PC-9 (cell line): ENCODE results near the gene TLL2.

ENCODE experiments used
- EZH2 ChIP-seq: fragments of 200-600 bp; sonication (generic); IDR thresholded peaks from 2 replicates; pipeline ENCODE4 v1.8.0; 2017; ENCODE audit warnings: antibody characterized with exemption, low read depth
- TF ChIP-seq, protein P1 (sequence below): fragments of 200-600 bp; sonication (generic); conservative IDR thresholded peaks from 2 replicates; pipeline ENCODE4 v1.6.1; 2017; ENCODE audit warnings: mixed run types, antibody characterized with exemption, mild to moderate bottlenecking, moderate library complexity

DNA sequence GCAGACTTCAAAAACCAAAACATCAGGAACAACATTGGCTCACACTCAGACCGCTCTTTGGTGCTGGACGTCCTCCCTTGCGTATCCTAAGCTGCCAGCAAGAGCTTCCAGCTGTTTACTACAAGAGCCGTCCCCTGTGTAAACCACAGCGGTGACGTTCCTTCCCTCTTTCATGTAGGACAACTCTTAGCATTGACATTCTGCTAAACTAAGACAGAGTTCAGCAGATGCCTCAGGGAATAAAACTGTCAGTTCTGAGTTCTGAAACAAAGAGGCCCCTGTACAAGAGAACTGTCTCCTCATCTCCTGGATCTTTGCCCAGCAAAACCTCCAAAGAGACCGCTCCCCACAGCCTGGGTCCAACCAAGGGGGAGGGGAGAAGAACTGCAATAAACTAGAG lies 97.1 kb downstream of the TLL2 start:
- TF ChIP-seq, protein P1, sequence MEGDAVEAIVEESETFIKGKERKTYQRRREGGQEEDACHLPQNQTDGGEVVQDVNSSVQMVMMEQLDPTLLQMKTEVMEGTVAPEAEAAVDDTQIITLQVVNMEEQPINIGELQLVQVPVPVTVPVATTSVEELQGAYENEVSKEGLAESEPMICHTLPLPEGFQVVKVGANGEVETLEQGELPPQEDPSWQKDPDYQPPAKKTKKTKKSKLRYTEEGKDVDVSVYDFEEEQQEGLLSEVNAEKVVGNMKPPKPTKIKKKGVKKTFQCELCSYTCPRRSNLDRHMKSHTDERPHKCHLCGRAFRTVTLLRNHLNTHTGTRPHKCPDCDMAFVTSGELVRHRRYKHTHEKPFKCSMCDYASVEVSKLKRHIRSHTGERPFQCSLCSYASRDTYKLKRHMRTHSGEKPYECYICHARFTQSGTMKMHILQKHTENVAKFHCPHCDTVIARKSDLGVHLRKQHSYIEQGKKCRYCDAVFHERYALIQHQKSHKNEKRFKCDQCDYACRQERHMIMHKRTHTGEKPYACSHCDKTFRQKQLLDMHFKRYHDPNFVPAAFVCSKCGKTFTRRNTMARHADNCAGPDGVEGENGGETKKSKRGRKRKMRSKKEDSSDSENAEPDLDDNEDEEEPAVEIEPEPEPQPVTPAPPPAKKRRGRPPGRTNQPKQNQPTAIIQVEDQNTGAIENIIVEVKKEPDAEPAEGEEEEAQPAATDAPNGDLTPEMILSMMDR = no peak
- TF ChIP-seq EZH2 = no peak
